ENCODE data around the gene KIF21B.

Gene KIF21B

DNA sequence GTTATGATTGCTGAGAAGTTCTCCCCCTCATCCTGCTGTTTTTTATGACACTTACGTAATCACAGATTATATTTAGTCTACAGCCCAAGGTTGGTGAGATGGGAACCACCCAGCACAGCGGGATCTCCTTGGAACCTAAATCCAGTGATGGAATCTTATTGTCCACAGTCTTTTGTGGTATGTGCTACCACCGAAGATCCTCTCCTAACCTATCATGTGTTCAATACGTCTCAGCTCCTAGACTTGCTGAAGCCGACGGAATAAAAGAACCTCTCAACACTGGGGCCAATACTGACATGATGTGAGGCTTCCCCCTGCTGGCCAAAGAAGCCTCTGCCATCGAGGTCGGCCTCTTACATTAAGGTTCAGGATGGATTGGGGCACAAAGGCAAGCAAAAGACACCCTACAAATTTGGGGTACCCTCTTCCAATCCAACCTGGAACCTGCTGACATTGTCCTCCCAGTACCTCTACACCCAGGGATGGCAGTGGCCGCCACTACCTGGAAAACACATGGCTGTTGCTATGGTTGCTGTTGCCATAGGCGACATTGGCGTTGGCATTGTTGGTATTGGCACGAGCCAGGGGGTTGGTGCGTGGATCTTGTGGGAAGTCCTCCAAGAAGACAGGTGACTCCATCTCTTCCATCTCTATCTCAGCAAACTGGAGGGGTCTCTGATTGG, 19.4 kb upstream of the KIF21B start:
- DNase-seq (ENCODE audit: low read depth) = peak; percentile 80

- no peak for DNase-seq (ENCODE audit: low read depth)
Observed at GRCh38 chr1:201041011-201041410, 17.5 kb upstream of the KIF21B start.

DNA sequence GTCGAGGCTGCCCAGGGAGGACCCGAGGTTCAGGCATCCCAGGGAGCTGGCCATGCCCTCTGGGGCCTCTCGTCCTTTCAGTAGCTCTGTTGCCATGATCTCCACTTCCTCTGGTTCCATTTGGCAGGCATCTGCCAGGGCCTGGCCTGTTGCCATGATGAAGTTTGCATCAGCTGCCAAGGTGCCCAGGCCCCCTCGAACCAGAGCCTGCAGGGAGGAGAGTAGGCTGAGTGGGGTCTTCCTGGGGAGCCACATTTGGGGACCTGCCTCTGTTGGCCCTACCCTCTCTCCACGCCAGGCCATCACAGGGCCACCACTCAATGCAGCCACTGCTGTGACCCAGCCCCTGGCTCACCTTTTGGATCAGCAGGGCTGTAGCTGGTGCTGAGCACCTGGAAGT, 16.4 kb upstream of the KIF21B start:
- no peak for DNase-seq (ENCODE audit: low read depth)

GRCh38 chr1:201039418-201039817, 15.9 kb upstream of the KIF21B start:
- no peak for DNase-seq (ENCODE audit: low read depth)

GRCh38 chr1:201038186-201038876, 14.8 kb upstream of the KIF21B start:
- no peak for DNase-seq (ENCODE audit: low read depth)

DNA sequence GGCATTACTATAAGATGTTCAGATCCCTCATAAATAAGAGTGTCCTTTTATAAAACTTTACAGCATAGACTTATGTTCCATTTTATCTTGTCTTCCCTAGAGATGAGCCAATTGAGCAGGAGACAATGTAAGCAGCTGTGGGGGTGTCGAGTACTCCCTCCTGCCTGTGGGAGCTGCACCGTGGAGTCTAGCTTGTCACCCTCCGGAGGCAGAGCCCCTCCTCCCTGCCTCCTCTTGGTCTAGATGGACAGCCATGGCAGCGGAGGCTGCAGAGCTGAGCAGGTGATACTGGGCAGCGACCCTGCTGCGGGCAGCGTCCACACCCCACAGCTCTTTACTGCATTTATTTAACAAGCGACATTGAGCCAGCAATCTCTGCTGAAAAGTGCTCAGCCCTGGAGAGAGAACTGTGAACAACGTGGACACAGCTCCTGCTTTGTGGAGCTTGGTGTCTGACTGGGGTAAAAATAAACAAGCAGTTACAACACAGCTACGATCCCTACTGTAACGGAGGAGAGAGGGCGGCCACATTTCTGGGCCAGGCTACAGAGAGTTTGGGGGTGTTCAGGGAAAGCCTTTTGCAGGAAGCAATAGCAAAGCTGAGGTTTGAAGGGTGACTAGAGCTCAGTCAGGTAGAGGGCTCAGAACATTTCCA, 12.8 kb upstream of the KIF21B start:
- DNase-seq (ENCODE audit: low read depth) = no peak

- DNase-seq (ENCODE audit: low read depth) = no peak
Observed at GRCh38 chr1:201034671-201035070, 11.2 kb upstream of the KIF21B start.

DNA sequence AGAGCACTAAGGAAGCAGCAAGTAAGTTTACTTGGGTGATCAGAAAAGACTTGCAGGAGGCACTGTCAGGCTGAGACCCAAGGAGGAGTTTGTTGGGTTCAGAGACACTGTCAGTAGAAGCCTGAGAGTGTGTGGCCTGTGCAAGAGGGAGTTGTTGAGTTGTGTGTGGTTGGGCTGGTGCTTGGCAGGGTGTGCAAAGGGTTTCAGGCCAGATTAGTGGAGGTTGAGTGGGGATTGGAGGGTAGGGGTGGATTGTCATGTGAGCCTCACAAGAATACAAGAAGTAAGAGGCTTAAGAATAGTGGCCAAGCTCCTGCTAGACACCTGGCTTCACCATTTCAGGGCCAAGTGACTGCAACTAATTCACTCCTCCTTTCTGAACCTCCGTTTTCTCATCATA, 8.9 kb upstream of the KIF21B start:
- DNase-seq (ENCODE audit: low read depth) = no peak

- peak; percentile 29 for DNase-seq (ENCODE audit: low read depth)
Observed at GRCh38 chr1:201028461-201028889, 5.0 kb upstream of the KIF21B start.

DNA sequence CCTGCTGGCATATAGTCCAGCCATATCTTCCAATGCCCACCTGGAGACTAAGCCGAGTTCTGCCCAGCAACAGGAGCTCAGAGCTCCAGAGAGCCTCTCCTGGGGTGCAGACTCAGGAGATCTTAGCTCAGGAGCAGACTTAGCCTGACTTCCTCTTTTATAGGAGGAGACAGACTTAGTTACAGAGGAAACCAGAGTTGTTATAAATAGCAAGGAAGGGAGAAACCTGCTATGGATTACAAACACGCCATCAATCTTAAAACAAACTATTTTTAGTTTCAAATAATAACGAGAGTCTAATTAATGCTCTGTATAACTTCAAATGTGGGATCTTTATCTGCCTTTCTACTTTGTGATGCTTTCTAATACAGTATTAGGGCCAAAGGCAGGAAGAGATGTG, 3.3 kb upstream of the KIF21B start:
- no peak for DNase-seq (ENCODE audit: low read depth)

GRCh38 chr1:201026234-201026633, 2.7 kb upstream of the KIF21B start:
- DNase-seq (ENCODE audit: low read depth) = no peak

GRCh38 chr1:201025571-201026002, 2.1 kb upstream of the KIF21B start:
- DNase-seq (ENCODE audit: low read depth) = peak; percentile 39

DNA sequence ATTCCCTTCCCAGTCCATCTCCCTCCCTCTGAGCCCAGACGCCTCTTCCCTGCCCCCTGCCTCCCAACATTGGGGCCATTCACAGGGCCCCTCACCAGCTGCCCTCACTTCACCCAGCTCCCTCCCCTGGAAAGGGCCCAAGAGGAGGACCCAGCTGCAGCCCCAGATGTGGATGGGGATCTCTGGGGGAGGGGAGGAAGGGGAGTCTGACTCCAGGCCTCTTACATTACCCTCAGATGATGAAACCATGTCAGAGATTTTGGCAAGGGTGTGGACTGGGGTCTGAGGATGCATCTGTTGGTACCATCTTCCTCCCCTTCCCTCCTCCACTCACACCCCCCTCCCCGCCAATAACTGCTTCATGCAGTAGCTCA, 1.1 kb upstream of the KIF21B start:
- no peak for DNase-seq (ENCODE audit: low read depth)

- no peak for DNase-seq (ENCODE audit: low read depth)
Observed at GRCh38 chr1:201023920-201024624, 558 bp upstream of the KIF21B start.

GRCh38 chr1:201022820-201023516, 546 bp downstream of the KIF21B start:
- peak; percentile 45 for DNase-seq (ENCODE audit: low read depth)

GRCh38 chr1:201022493-201022819, 1.1 kb downstream of the KIF21B start:
- no peak for DNase-seq (ENCODE audit: low read depth)

DNA sequence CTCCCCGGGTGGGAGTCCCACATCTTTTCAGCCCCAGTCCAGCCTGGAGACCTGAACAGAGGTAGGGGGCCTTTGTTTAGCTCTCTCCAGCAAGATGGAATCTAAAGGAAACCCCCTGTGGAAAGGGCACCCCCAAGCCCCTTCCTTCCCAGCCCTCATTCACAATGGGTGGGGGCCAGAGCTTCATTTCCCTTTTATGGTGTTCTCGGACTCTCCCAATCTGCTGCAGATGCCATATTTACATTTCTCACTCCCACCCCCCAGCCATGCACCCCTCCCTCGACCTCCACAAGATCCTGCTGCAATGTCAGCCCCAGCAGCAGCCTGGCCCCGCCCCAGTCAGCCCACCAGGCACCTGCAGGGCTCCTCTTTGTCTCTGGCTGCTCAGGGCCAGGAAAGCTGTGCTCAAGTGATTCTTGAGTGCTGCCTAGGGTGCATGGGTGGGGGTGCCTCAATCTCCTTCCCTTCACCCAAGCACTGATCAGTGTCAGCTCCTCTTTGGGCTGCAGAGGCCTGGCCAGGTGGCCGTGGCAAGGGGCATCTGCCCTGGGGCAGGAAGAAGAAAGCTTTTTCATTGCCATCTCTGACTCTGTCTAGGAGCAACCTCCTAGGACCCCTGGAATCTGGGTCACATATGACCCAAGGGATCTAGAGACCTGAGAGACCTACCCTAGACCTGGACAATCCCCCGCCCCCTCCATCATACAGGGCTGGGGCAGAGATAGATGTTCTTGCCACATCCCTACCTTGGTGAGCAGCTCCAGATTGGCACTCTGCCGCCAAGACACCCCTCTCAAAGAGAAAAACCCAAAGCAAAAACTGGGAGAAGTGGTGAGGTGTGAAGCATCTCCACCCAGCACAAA, 1.7 kb downstream of the KIF21B start:
- DNase-seq (ENCODE audit: low read depth) = no peak

- DNase-seq (ENCODE audit: low read depth) = peak; percentile 50
Observed at GRCh38 chr1:201020721-201021629, 2.5 kb downstream of the KIF21B start.

GRCh38 chr1:201020040-201020591, 3.4 kb downstream of the KIF21B start:
- no peak for DNase-seq (ENCODE audit: low read depth)
